H7 (cell line): ENCODE results near the gene FHL2. TPM values are rescaled to one million over a fixed set of nuclear protein-coding genes. Genes with fewer than 3 reads are reported as not detected.

Experiments
- DNase-seq: peaks from one replicate; pipeline ENCODE4 v3.0.0; 2012
- H3K27me3 ChIP-seq: 2 replicates; pipeline ENCODE4 v1.6.0; 2011; ENCODE audit warnings: mild to moderate bottlenecking, low read length; ENCODE audit not compliant: control insufficient read depth, insufficient read depth
- H3K36me3 ChIP-seq: replicated peaks from 2 replicates; pipeline ENCODE4 v1.5.1; 2011; ENCODE audit warnings: low read length; ENCODE audit not compliant: control insufficient read depth, insufficient read depth
- H3K4me3 ChIP-seq: 2 replicates; pipeline ENCODE4 v1.5.1; 2011; ENCODE audit warnings: low read depth, mild to moderate bottlenecking, control low read depth, low read length, moderate library complexity; ENCODE audit not compliant: insufficient read depth
- total RNA-seq: library from RNA; depleted of rRNA; stranded (reverse); fragments of >200 nt; shearing (Covaris generic); gene quantifications from 2 replicates; pipeline ENCODE4 v1.2.3, GENCODE V29; 2014

FHL2 gene
- total RNA-seq, 1 experiment from 2014 or later: 20.0 TPM

GRCh38 chr2:105371810-105372209 is 27.0 kb downstream of the FHL2 start:
- Histone ChIP-seq H3K4me3 (no peak overlapping the region), H3K36me3 (peaks cover 11% of the 10 kb centered on the region), H3K27me3 (no peaks in the 10 kb centered on the region)
- DNase-seq: no peak

- Histone ChIP-seq H3K27me3 (no peaks in the 10 kb centered on the region), H3K36me3 (peaks cover 11% of the 10 kb centered on the region)
- no peak for DNase-seq
Measured at GRCh38 chr2:105371156-105371555, 27.7 kb downstream of the FHL2 start.

GRCh38 chr2:105369777-105370690 is 28.8 kb downstream of the FHL2 start:
- H3K4me3 ChIP-seq: no peak overlapping the region
- peaks cover 11% of the 10 kb centered on the region for H3K36me3 ChIP-seq
- no peaks in the 10 kb centered on the region for H3K27me3 ChIP-seq
- DNase-seq: peak; percentile 79

More at GRCh38 chr2:105371156-105371555, 27.7 kb downstream of the FHL2 start:
- H3K4me3 ChIP-seq: no peak overlapping the region

- DNase-seq: no peak
- H3K27me3 ChIP-seq: no peaks in the 10 kb centered on the region
- peaks cover 11% of the 10 kb centered on the region for H3K36me3 ChIP-seq
- H3K4me3 ChIP-seq: no peak overlapping the region
Measured at GRCh38 chr2:105368759-105369408, 30.0 kb downstream of the FHL2 start.

- DNase-seq: no peak
- peaks cover 17% of the 10 kb centered on the region for H3K36me3 ChIP-seq
- no peaks in the 10 kb centered on the region for H3K27me3 ChIP-seq
- no peak overlapping the region for H3K4me3 ChIP-seq
Measured at GRCh38 chr2:105365206-105365605, 33.6 kb downstream of the FHL2 start.

GRCh38 chr2:105364436-105365139 is 34.3 kb downstream of the FHL2 start:
- Histone ChIP-seq H3K27me3 (no peaks in the 10 kb centered on the region), H3K4me3 (no peak overlapping the region), H3K36me3 (peaks cover 17% of the 10 kb centered on the region)
- DNase-seq: no peak

GRCh38 chr2:105362862-105363591 is 35.8 kb downstream of the FHL2 start:
- Histone ChIP-seq H3K4me3 (no peak overlapping the region), H3K27me3 (no peaks in the 10 kb centered on the region), H3K36me3 (peaks cover 19% of the 10 kb centered on the region)
- DNase-seq: no peak

GRCh38 chr2:105361102-105361889 is 37.6 kb downstream of the FHL2 start:
- DNase-seq: no peak
- no peaks in the 10 kb centered on the region for H3K27me3 ChIP-seq
- peaks cover 15% of the 10 kb centered on the region for H3K36me3 ChIP-seq
- no peak overlapping the region for H3K4me3 ChIP-seq

- no peak for DNase-seq
- Histone ChIP-seq H3K4me3 (no peak overlapping the region), H3K27me3 (no peaks in the 10 kb centered on the region), H3K36me3 (peaks cover 15% of the 10 kb centered on the region)
Measured at GRCh38 chr2:105358593-105358992, 40.3 kb downstream of the FHL2 start.

- Histone ChIP-seq H3K36me3 (peaks cover 6% of the 10 kb centered on the region), H3K4me3 (no peak overlapping the region)
- no peak for DNase-seq
Measured at GRCh38 chr2:105357122-105357521, 41.7 kb downstream of the FHL2 start.

GRCh38 chr2:105344704-105345345 is 54.0 kb downstream of the FHL2 start:
- no peak for DNase-seq
- Histone ChIP-seq H3K36me3 (peaks cover 33% of the 10 kb centered on the region), H3K4me3 (no peak overlapping the region), H3K27me3 (no peaks in the 10 kb centered on the region)

More at GRCh38 chr2:105357122-105357521, 41.7 kb downstream of the FHL2 start:
- no peaks in the 10 kb centered on the region for H3K27me3 ChIP-seq

GRCh38 chr2:105339414-105339813 is 59.4 kb downstream of the FHL2 start:
- no peak overlapping the region for H3K4me3 ChIP-seq
- no peaks in the 10 kb centered on the region for H3K27me3 ChIP-seq
- no peak for DNase-seq
- peaks cover 15% of the 10 kb centered on the region for H3K36me3 ChIP-seq

GRCh38 chr2:105338020-105338385 is 60.8 kb downstream of the FHL2 start:
- peak overlapping the region; percentile 86 for H3K4me3 ChIP-seq
- H3K36me3 ChIP-seq: peaks cover 8% of the 10 kb centered on the region
- DNase-seq: no peak
- no peaks in the 10 kb centered on the region for H3K27me3 ChIP-seq
